ENCODE results near the gene GUSB.
"Not testable (repeated sequence)": the region's sequence is repeated elsewhere in the genome, so short reads cannot be mapped to it uniquely, and the experiment has no call there.

GUSB gene

DNA sequence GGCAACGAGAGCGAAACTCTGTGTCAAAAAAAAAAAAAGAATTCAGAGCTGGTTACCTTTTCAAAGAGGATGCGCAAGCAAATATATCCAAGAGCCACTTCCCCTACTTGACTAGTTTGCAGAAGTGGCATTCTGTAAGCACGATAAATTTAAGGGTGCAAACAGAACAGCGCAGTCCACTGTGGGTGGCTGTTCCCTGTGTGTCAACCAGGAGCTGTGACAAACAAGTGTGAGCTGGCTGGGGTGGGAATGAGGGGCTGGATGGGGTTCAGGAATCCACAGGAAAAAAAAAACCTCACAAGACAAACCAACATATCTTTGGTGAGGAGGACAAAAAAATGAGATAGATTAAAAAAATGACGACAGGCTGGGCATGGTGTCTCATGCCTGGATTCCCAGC is 15.9 kb downstream of the GUSB start:
- ATAC-seq, result no peak

DNA sequence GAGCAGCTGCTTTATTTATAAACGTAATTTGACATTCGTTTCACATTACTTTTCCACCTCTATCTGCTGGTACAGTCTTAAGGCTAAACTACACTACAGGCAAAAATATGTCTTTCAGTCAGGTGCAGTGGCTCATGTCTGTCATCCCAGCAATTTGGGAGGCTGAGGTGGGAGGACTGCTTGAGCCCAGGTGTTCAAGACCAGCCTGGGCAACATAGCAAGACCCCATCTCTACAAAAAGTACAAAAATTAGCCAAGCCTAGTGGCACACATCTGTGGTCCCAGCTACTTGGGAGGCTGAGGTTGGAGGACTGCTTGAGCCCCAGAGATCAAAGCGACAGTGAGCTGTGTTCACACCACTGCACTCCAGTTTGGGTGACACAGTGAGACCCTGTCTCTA is 17.3 kb downstream of the GUSB start:
- not testable (repeated sequence) for ATAC-seq

More for the DNA sequence above, 15.9 kb downstream of the GUSB start:
- no peak for TF ChIP-seq ZNF565 (CRISPR knock-in tag; conservative IDR thresholded peaks at IDR 0.05; ENCODE audit: low read depth)
- no peak for TF ChIP-seq CREB5 (CRISPR knock-in tag; IDR thresholded peaks at IDR 0.05; ENCODE audit: low read depth)
- TF ChIP-seq CSRNP3 (CRISPR knock-in tag; IDR thresholded peaks at IDR 0.05), result no peak
- no peak for TF ChIP-seq GLIS3 (CRISPR knock-in tag; IDR thresholded peaks at IDR 0.05)
- TF ChIP-seq PATZ1 (CRISPR knock-in tag; IDR thresholded peaks at IDR 0.05; ENCODE audit: borderline replicate concordance), result no peak
- TF ChIP-seq TOX (CRISPR knock-in tag; IDR thresholded peaks at IDR 0.05; ENCODE audit: borderline replicate concordance), result no peak
- TF ChIP-seq BACH2 (CRISPR knock-in tag; IDR thresholded peaks at IDR 0.05; ENCODE audit: borderline replicate concordance), result no peak
- TF ChIP-seq ARNTL (CRISPR knock-in tag; IDR thresholded peaks at IDR 0.05; ENCODE audit: borderline replicate concordance, low read depth), result no peak

DNA sequence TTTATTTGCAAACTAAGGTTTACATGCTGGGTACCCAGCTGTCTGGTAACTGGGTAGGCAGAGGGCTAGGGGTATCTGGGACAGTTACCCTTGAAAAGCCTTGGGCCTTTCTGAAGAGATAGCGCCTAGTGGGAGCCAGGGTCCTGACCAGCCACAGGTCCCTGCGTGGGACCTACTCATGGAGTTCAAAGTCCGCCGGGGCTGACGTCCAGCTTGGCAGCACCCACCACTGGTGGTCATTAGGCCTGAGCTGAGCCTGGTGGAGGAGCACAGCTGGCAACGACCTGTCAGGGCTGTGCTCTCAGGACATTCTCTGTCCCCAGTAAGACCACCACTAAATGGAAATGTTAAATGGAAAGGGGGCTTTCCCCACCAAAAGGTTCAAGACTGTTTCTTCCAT is 20.0 kb downstream of the GUSB start:
- no peak for ATAC-seq
- TF ChIP-seq ARNTL (CRISPR knock-in tag; IDR thresholded peaks at IDR 0.05; ENCODE audit: borderline replicate concordance, low read depth), result no peak
- TF ChIP-seq PATZ1 (CRISPR knock-in tag; IDR thresholded peaks at IDR 0.05; ENCODE audit: borderline replicate concordance), result no peak

GRCh38 chr7:65960351-65961074 is 21.5 kb downstream of the GUSB start:
- ATAC-seq, result no peak
- TF ChIP-seq OSR1 (CRISPR knock-in tag; IDR thresholded peaks at IDR 0.05) (no peak), PPARA (CRISPR knock-in tag; IDR thresholded peaks at IDR 0.05; ENCODE audit: borderline replicate concordance) (no peak), BACH2 (CRISPR knock-in tag; IDR thresholded peaks at IDR 0.05; ENCODE audit: borderline replicate concordance) (no peak), ZNF70 (CRISPR knock-in tag; IDR thresholded peaks at IDR 0.05) (no peak), ZFP30 (CRISPR knock-in tag; IDR thresholded peaks at IDR 0.05) (no peak), CSDC2 (CRISPR knock-in tag; IDR thresholded peaks at IDR 0.05) (no peak), ARNTL (CRISPR knock-in tag; IDR thresholded peaks at IDR 0.05; ENCODE audit: borderline replicate concordance, low read depth) (no peak), ZNF8 (CRISPR knock-in tag; IDR thresholded peaks at IDR 0.05) (no peak), RARB (CRISPR knock-in tag; IDR thresholded peaks at IDR 0.05) (no peak), SNAI2 (CRISPR knock-in tag; IDR thresholded peaks at IDR 0.05) (no peak), TOX (CRISPR knock-in tag; IDR thresholded peaks at IDR 0.05; ENCODE audit: borderline replicate concordance) (no peak), ESRRG (CRISPR knock-in tag; IDR thresholded peaks at IDR 0.05) (no peak), ZC3H10 (CRISPR knock-in tag; IDR thresholded peaks at IDR 0.05) (no peak), CREB5 (CRISPR knock-in tag; IDR thresholded peaks at IDR 0.05; ENCODE audit: low read depth) (no peak), GLIS3 (CRISPR knock-in tag; IDR thresholded peaks at IDR 0.05) (no peak), TCF4 (CRISPR knock-in tag; IDR thresholded peaks at IDR 0.05; ENCODE audit: borderline replicate concordance) (no peak), ZNF565 (CRISPR knock-in tag; conservative IDR thresholded peaks at IDR 0.05; ENCODE audit: low read depth) (no peak), ISL1 (CRISPR knock-in tag; IDR thresholded peaks at IDR 0.05) (no peak)
- TF ChIP-seq, protein P1, sequence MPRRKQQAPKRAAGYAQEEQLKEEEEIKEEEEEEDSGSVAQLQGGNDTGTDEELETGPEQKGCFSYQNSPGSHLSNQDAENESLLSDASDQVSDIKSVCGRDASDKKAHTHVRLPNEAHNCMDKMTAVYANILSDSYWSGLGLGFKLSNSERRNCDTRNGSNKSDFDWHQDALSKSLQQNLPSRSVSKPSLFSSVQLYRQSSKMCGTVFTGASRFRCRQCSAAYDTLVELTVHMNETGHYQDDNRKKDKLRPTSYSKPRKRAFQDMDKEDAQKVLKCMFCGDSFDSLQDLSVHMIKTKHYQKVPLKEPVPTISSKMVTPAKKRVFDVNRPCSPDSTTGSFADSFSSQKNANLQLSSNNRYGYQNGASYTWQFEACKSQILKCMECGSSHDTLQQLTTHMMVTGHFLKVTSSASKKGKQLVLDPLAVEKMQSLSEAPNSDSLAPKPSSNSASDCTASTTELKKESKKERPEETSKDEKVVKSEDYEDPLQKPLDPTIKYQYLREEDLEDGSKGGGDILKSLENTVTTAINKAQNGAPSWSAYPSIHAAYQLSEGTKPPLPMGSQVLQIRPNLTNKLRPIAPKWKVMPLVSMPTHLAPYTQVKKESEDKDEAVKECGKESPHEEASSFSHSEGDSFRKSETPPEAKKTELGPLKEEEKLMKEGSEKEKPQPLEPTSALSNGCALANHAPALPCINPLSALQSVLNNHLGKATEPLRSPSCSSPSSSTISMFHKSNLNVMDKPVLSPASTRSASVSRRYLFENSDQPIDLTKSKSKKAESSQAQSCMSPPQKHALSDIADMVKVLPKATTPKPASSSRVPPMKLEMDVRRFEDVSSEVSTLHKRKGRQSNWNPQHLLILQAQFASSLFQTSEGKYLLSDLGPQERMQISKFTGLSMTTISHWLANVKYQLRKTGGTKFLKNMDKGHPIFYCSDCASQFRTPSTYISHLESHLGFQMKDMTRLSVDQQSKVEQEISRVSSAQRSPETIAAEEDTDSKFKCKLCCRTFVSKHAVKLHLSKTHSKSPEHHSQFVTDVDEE (CRISPR knock-in tag; IDR thresholded peaks at IDR 0.05), result no peak

All from SK-N-SH treated with all-trans-retinoic acid at 6 μM for 48 hours (cell line).